Posterior cingulate gyrus (tissue), 11 donors: ENCODE data around the gene HSPA12A.

Source experiments
- DNase-seq, 10 donors: peaks; one replicate each; pipeline versions ENCODE4 v3.0.0 to v3.0.0-alpha.2; 2020 to 2021; ENCODE audit warnings: mixed read lengths in 3 of 10
- intact Hi-C: fragments of 100-400 bp; cut with DNase I; formaldehyde crosslinking; loops from one replicate; pipeline ENCODE4 v1.15.1; 2023

The HSPA12A gene

GRCh38 chr10:116698364-116698763 lies 44.0 kb downstream of the HSPA12A start:
- intact Hi-C loops = no loop called here
- DNase-seq = no peak

GRCh38 chr10:116697816-116698215 lies 44.5 kb downstream of the HSPA12A start:
- intact Hi-C loops = no loop called here
- no peak for DNase-seq

- DNase-seq = no peak
- intact Hi-C loops = no loop called here
These were observed 45.4 kb downstream of the HSPA12A start for GRCh38 chr10:116696919-116697318.

GRCh38 chr10:116694927-116695268 lies 47.5 kb downstream of the HSPA12A start:
- intact Hi-C loops = loop anchor here (5.0 kb wide), 1 partner anchor 47 kb away; the partner anchor contains the start of gene HSPA12A
- DNase-seq = no peak

GRCh38 chr10:116694243-116694926 lies 48.0 kb downstream of the HSPA12A start:
- intact Hi-C loops = loop anchor here (5.0 kb wide), 1 partner anchor 48 kb away; the partner anchor contains the start of gene HSPA12A
- no peak for DNase-seq

- DNase-seq = no peak
- intact Hi-C loops = loop anchor here (5.0 kb wide), 1 partner anchor 50 kb away; the partner anchor contains the start of gene HSPA12A
These were observed 50.1 kb downstream of the HSPA12A start for GRCh38 chr10:116692225-116692624.

GRCh38 chr10:116691635-116692034 lies 50.7 kb downstream of the HSPA12A start:
- peak in 3 of 10 donors; percentile 28 to 83 (median 41) for DNase-seq
- intact Hi-C loops = loop anchor here (5.0 kb wide), 1 partner anchor 51 kb away; the partner anchor contains the start of gene HSPA12A

GRCh38 chr10:116690356-116691322 lies 51.7 kb downstream of the HSPA12A start:
- DNase-seq = peak; percentile 49 to 94 (median 71)
- intact Hi-C loops = loop anchor here (5.0 kb wide), 1 partner anchor 52 kb away; the partner anchor contains the start of gene HSPA12A

- intact Hi-C loops = loop anchor here (5.0 kb wide), 1 partner anchor 53 kb away; the partner anchor contains the start of gene HSPA12A
- DNase-seq = no peak
These were observed 52.6 kb downstream of the HSPA12A start for GRCh38 chr10:116689744-116690143.

- intact Hi-C loops = no loop called here
- no peak for DNase-seq
These were observed 53.4 kb downstream of the HSPA12A start for GRCh38 chr10:116688741-116689495.

GRCh38 chr10:116688241-116688711 lies 54.1 kb downstream of the HSPA12A start:
- intact Hi-C loops = no loop called here
- peak in 3 of 10 donors; percentile 36 to 89 (median 50) for DNase-seq

- no peak for DNase-seq
- intact Hi-C loops = no loop called here
These were observed 54.7 kb downstream of the HSPA12A start for GRCh38 chr10:116687633-116688032.

- DNase-seq = no peak
- intact Hi-C loops = no loop called here
These were observed 55.7 kb downstream of the HSPA12A start for GRCh38 chr10:116686632-116687031.

GRCh38 chr10:116685807-116686206 lies 56.6 kb downstream of the HSPA12A start:
- intact Hi-C loops = no loop called here

GRCh38 chr10:116684781-116685180 lies 57.6 kb downstream of the HSPA12A start:
- intact Hi-C loops = loop anchor here (5.0 kb wide), 1 partner anchor 493 kb away; no protein-coding TSS in a partner anchor
- no peak for DNase-seq

More at GRCh38 chr10:116685807-116686206, 56.6 kb downstream of the HSPA12A start:
- DNase-seq = no peak

GRCh38 chr10:116683821-116684220 lies 58.5 kb downstream of the HSPA12A start:
- DNase-seq = peak in 1 of 10 donors; percentile 85
- intact Hi-C loops = loop anchor here (5.0 kb wide), 1 partner anchor 493 kb away; no protein-coding TSS in a partner anchor

GRCh38 chr10:116683166-116683565 lies 59.2 kb downstream of the HSPA12A start:
- no peak for DNase-seq
- intact Hi-C loops = loop anchor here (5.0 kb wide), 1 partner anchor 494 kb away; no protein-coding TSS in a partner anchor

GRCh38 chr10:116679351-116679750 lies 63.0 kb downstream of the HSPA12A start:
- intact Hi-C loops = no loop called here
- DNase-seq = no peak

GRCh38 chr10:116676633-116677032 lies 65.7 kb downstream of the HSPA12A start:
- intact Hi-C loops = no loop called here
- DNase-seq = no peak

- intact Hi-C loops = no loop called here
- DNase-seq = no peak
These were observed 66.2 kb downstream of the HSPA12A start for GRCh38 chr10:116676118-116676517.
